ENCODE results near the gene BAD. TPM values are rescaled to one million over a fixed set of nuclear protein-coding genes. Genes with fewer than 3 reads are reported as not detected.
A peak's percentile ranks its signal among the peaks of the same experiment; 100 is the strongest.

Gene BAD
- total and polyA plus RNA-seq, 8 donors: 40.4 to 343 (median 105) TPM

DNA sequence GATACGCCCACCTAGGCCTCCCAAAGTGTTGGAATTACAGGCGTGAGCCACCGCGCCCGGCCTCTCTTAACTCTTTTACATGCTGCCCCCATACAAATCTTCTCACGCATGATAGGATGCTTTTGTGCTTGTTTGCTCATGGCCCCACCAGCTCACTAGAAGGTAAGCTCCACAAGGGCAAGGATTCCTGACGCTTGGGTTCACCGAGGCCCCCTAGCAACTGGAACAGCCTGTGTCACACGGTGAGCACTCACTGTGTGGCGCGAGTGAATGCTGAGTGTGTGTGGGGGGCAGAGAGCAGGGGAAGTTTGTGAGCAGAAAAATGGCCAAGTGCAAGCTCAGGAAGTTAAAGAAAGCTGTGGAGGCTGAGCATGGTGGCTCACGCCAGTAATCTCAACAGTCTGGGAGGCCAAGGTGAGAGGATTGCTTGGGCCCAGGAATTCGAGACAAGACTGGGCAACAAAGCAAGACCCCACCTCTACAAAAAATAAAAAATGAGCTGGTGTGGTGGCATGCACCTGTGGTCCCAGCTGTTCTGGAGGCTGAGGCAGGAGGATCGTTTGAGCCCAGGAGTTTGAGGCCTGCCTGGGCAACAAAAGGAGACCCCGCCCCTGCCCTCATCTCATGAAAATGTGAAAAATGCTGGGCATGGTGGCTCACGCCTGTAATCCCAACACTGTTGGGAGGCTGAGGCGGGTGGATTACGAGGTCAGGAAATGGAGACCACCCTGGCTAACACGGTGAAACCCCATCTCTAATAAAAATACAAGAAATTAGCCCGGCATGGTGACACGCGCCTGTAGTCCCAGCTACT is 2.3 kb downstream of the BAD start:
- no peak for DNase-seq
- Histone ChIP-seq H3K4me3 (no peak overlapping the region), H3K27ac (no peak overlapping the region), H3K9me3 (no peaks in the 10 kb centered on the region), H3K27me3 (no peaks in the 10 kb centered on the region), H3K4me1 (peaks cover 17 to 50% (median 46%) of the 10 kb centered on the region in 4 donors), H3K36me3 (peaks cover 11 to 44% (median 39%) of the 10 kb centered on the region in 4 donors)
- intact Hi-C loops (cut with DNase I; ENCODE audit: low total_unique reads): no loop called here
- 94 to 95% (median 94%) methylated on average over 22 of the region's 22 CpGs for WGBS, 5 donors
- TF ChIP-seq EP300 (IDR thresholded peaks at IDR 0.05): no peak
- TF ChIP-seq POLR2AphosphoS5 (IDR thresholded peaks at IDR 0.05): no peak
- no peak for TF ChIP-seq POLR2A (IDR thresholded peaks at IDR 0.05)
- TF ChIP-seq CTCF (IDR thresholded peaks at IDR 0.05): no peak

GRCh38 chr11:64278576-64279190 is 5.8 kb downstream of the BAD start:
- Histone ChIP-seq H3K27me3 (no peaks in the 10 kb centered on the region), H3K36me3 (peaks cover 16 to 67% (median 62%) of the 10 kb centered on the region in 4 donors), H3K4me1 (peaks cover 7 to 45% (median 43%) of the 10 kb centered on the region in 4 donors), H3K9me3 (no peaks in the 10 kb centered on the region), H3K27ac (no peak overlapping the region), H3K4me3 (no peak overlapping the region)
- TF ChIP-seq POLR2A (IDR thresholded peaks at IDR 0.05): no peak
- no peak for TF ChIP-seq CTCF (IDR thresholded peaks at IDR 0.05)
- TF ChIP-seq EP300 (IDR thresholded peaks at IDR 0.05): no peak
- TF ChIP-seq POLR2AphosphoS5 (IDR thresholded peaks at IDR 0.05): no peak
- intact Hi-C loops (cut with DNase I; ENCODE audit: low total_unique reads): no loop called here
- DNase-seq: no peak
- 80 to 88% (median 84%) methylated on average over 8 of the region's 8 CpGs for WGBS, 5 donors

DNA sequence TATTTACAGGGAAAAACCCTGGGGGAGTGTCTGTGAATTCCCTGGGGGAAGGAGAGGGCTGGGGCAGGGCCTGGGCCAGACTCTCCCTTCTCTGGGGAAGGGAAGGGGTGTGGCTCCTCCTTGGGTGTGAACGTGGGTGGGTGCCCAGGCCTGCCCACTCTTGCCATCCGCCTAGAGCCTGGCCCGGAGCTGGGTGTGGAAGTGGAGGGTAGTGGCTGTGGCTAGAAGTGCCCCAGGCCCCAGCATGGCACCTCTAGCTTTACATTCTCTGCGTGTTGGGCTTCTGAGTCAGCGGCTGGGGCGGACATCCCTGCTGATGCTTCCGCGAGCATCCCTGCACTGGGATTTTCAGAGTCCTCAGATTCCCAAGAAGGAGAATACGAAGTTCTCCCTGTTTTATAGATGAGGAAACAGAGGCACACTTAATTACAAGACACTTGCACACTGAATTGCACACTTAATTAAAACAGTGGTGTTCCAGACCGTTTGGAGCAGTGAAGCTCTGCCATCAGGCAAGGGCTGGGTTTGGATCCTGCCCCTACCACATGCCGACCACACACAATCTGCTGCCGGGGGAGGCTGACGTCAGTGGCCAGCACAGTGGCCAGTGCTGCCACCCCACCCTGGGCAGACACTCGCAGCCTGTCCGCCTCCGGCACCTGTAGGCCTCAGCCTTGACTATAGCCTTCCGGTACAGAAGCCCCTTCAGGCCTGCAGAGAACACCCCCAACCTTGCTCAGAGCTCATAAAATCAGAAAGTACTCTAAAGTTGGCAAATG is 7.6 kb downstream of the BAD start:
- Histone ChIP-seq H3K27me3 (no peaks in the 10 kb centered on the region), H3K27ac (peak overlapping the region in 4 of 5 donors; percentile 24 to 53 (median 33)), H3K4me1 (peaks cover 8 to 45% (median 40%) of the 10 kb centered on the region in 4 donors), H3K9me3 (no peaks in the 10 kb centered on the region), H3K4me3 (no peak overlapping the region), H3K36me3 (peaks cover 15 to 60% (median 55%) of the 10 kb centered on the region in 4 donors)
- intact Hi-C loops (cut with DNase I; ENCODE audit: low total_unique reads): no loop called here
- 58 to 71% (median 65%) methylated on average over 12 to 17 of the region's 17 CpGs for WGBS, 5 donors
- peak in 1 of 2 donors; percentile 56 for DNase-seq
- no peak for TF ChIP-seq CTCF (IDR thresholded peaks at IDR 0.05)
- no peak for TF ChIP-seq POLR2A (IDR thresholded peaks at IDR 0.05)
- TF ChIP-seq EP300 (IDR thresholded peaks at IDR 0.05): no peak
- TF ChIP-seq POLR2AphosphoS5 (IDR thresholded peaks at IDR 0.05): no peak

GRCh38 chr11:64275841-64276240 is 8.6 kb downstream of the BAD start:
- 55 to 70% (median 59%) methylated on average over 1 to 2 of the region's 2 CpGs for whole genome bisulfite sequencing, 5 donors
- no peak for DNase-seq
- H3K36me3 ChIP-seq: peaks cover 13 to 51% (median 47%) of the 10 kb centered on the region in 4 donors
- peak overlapping the region in 3 of 5 donors; percentile 18 to 96 (median 33) for H3K27ac ChIP-seq
- no peaks in the 10 kb centered on the region for H3K27me3 ChIP-seq
- intact Hi-C loops (cut with DNase I; ENCODE audit: low total_unique reads): no loop called here
- peaks cover 12 to 41% (median 40%) of the 10 kb centered on the region in 4 donors for H3K4me1 ChIP-seq
- TF ChIP-seq CTCF (IDR thresholded peaks at IDR 0.05) (no peak), POLR2AphosphoS5 (IDR thresholded peaks at IDR 0.05) (no peak), POLR2A (IDR thresholded peaks at IDR 0.05) (no peak), EP300 (IDR thresholded peaks at IDR 0.05) (no peak)
- no peaks in the 10 kb centered on the region for H3K9me3 ChIP-seq
- no peak overlapping the region for H3K4me3 ChIP-seq

All from stomach (tissue), 9 donors.